Gastroesophageal sphincter (tissue), 4 donors: ENCODE results near the gene TARM1. TPM values are rescaled to one million over a fixed set of nuclear protein-coding genes. Genes with fewer than 3 reads are reported as not detected.

Experiments
- ATAC-seq: fragments of 150-250 bp; one replicate; pipeline ENCODE4 v1.9.1; 2016; ENCODE audit warnings: mild to moderate bottlenecking, moderate library complexity
- H3K27ac ChIP-seq, 4 donors: fragments of 200-600 bp; sonication (generic) in 3 of 4; 1 replicate in 3 of 4; 2 replicates in 1 of 4; pipeline ENCODE4 v1.5.1; 2016 to 2019
- H3K27me3 ChIP-seq: fragments of 200-600 bp; sonication (generic); one replicate; pipeline ENCODE4 v1.5.1; 2019
- H3K36me3 ChIP-seq, 2 donors: fragments of 200-600 bp; sonication (generic); one replicate each; pipeline ENCODE4 v1.5.1; 2019; ENCODE audit warnings: control low read depth in 1 of 2
- H3K4me1 ChIP-seq, 3 donors: fragments of 200-600 bp; sonication (generic); 1 replicate in 2 of 3; 2 replicates in 1 of 3; pipeline ENCODE4 v1.5.1; 2016 to 2019; ENCODE audit warnings: control low read depth in 2 of 3
- H3K4me3 ChIP-seq, 2 donors: fragments of 200-600 bp; sonication (generic); one replicate each; pipeline ENCODE4 v1.5.1; 2019; ENCODE audit warnings: mild to moderate bottlenecking in 1 of 2, moderate library complexity in 1 of 2
- H3K9me3 ChIP-seq, 3 donors: fragments of 200-600 bp; sonication (generic); one replicate each; pipeline ENCODE4 v1.5.1; 2017 to 2019; ENCODE audit warnings: control low read depth in 2 of 3
- EP300 ChIP-seq: sonication (generic); formaldehyde crosslinking; IDR thresholded peaks from one replicate; pipeline ENCODE4 v1.6.1; 2017; ENCODE audit warnings: antibody characterized with exemption, mild to moderate bottlenecking
- POLR2A ChIP-seq, 2 donors: fragments of 450-650 bp; IDR thresholded peaks; one replicate each; pipeline ENCODE4 v1.6.1; 2017; ENCODE audit warnings: antibody characterized with exemption in 2 of 2, mild to moderate bottlenecking in 2 of 2, moderate library complexity in 1 of 2
- POLR2AphosphoS5 ChIP-seq: sonication (generic); formaldehyde crosslinking; IDR thresholded peaks from one replicate; pipeline ENCODE4 v1.6.1; 2017; ENCODE audit warnings: antibody characterized with exemption
- WGBS, 2 donors: methylation state at CpG; one replicate each; pipeline ENCODE4 v1.1.5; 2018; ENCODE audit warnings: low coverage in 1 of 2; 5-methylcytosine and 5-hydroxymethylcytosine counted together
- total RNA-seq, 4 donors: library from RNA; depleted of rRNA; stranded (reverse); fragments of >200 nt; gene quantifications; one replicate each; pipeline ENCODE4 v1.1.0, GENCODE V29; 2016
- TF ChIP-seq, protein P1 (sequence below), 4 experiments: fragments of 200-600 bp in 2 of 4; fragments of 450-650 bp in 2 of 4; sonication (generic) in 1 of 4; IDR thresholded peaks; one replicate each; pipeline ENCODE4 v1.5.1; 2017 to 2019; ENCODE audit warnings: antibody characterized with exemption in 4 of 4, mild to moderate bottlenecking in 2 of 4, moderate library complexity in 2 of 4

Gene TARM1
- total RNA-seq, 4 donors from 2014 or later: not detected

DNA sequence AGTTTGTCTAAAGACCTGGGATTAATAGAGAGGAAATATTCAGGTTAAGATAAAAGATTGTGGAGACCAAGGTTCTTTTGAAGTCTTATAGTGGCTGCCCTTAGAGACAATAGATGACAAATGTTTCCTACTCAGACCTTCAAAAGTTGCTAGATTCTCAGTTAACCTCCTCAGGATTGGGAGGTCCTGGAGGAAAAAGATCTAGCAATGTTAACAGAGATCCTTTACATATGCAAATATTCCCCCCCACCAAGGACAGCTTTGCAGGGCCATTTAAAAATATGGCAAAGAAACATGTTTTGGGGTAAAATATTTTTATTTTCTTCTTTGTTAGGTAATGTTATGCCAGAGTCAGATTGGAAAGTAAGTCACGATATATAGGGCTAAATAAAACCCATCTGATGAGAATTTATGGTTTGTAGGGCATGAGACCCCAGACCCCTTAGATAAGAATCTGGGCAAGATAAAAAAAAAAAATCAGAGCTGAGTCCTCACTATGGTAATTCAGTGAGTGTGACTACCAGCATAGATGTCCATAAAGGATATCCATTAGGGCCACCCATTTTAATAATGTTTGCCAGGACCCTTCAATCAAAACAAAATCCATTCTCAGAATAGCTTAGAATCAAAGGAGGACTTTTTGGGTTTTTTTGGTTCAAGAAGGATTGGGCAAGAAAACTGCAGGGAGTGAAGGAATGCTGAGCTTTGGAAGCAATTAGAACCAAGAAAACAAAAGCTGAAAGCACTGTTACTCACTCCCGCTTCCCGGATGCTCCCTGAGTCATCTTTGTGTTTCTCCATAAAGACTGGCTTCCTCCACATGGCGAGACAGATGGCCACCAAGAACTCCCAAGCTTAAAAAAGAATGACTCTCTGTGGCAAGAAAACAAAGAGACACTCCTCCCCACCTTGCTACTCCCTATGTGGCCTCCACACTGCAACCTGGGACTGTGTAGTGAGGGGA lies 45.7 kb downstream of the TARM1 start:
- 21 to 40% methylated on average over 3 to 4 of the region's 4 CpGs for WGBS, 2 donors
- Histone ChIP-seq H3K27ac (no peak overlapping the region), H3K4me3 (no peak overlapping the region), H3K9me3 (no peaks in the 10 kb centered on the region), H3K36me3 (no peaks in the 10 kb centered on the region), H3K4me1 (no peaks in the 10 kb centered on the region), H3K27me3 (peaks cover 84% of the 10 kb centered on the region)
- no peak for ATAC-seq
- TF ChIP-seq, protein P1, sequence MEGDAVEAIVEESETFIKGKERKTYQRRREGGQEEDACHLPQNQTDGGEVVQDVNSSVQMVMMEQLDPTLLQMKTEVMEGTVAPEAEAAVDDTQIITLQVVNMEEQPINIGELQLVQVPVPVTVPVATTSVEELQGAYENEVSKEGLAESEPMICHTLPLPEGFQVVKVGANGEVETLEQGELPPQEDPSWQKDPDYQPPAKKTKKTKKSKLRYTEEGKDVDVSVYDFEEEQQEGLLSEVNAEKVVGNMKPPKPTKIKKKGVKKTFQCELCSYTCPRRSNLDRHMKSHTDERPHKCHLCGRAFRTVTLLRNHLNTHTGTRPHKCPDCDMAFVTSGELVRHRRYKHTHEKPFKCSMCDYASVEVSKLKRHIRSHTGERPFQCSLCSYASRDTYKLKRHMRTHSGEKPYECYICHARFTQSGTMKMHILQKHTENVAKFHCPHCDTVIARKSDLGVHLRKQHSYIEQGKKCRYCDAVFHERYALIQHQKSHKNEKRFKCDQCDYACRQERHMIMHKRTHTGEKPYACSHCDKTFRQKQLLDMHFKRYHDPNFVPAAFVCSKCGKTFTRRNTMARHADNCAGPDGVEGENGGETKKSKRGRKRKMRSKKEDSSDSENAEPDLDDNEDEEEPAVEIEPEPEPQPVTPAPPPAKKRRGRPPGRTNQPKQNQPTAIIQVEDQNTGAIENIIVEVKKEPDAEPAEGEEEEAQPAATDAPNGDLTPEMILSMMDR (IDR thresholded peaks at IDR 0.05): no peak
- no peak for TF ChIP-seq POLR2AphosphoS5
- no peak for TF ChIP-seq POLR2A (IDR thresholded peaks at IDR 0.05)
- no peak for TF ChIP-seq EP300

- TF ChIP-seq EP300: no peak
- no peak for TF ChIP-seq POLR2A (IDR thresholded peaks at IDR 0.05)
- TF ChIP-seq POLR2AphosphoS5: no peak
- TF ChIP-seq, protein P1 (IDR thresholded peaks at IDR 0.05): no peak
- Histone ChIP-seq H3K4me3 (no peak overlapping the region), H3K36me3 (no peaks in the 10 kb centered on the region), H3K4me1 (no peaks in the 10 kb centered on the region), H3K27me3 (peaks cover 93% of the 10 kb centered on the region), H3K27ac (no peak overlapping the region), H3K9me3 (no peaks in the 10 kb centered on the region)
- no peak for ATAC-seq
- 28 to 34% methylated on average over 10 to 13 of the region's 13 CpGs for WGBS, 2 donors
These were observed 50.1 kb downstream of the TARM1 start for GRCh38 chr19:54030895-54031586.

GRCh38 chr19:54029930-54030490 lies 51.2 kb downstream of the TARM1 start:
- WGBS, 2 donors: 0 to 38% methylated on average over 3 to 9 of the region's 9 CpGs
- H3K4me1 ChIP-seq: no peaks in the 10 kb centered on the region
- no peak for ATAC-seq
- H3K9me3 ChIP-seq: no peaks in the 10 kb centered on the region
- peaks cover 97% of the 10 kb centered on the region for H3K27me3 ChIP-seq
- TF ChIP-seq, protein P1 (IDR thresholded peaks at IDR 0.05): peak; percentile 21 to 60 (median 26)
- no peak for TF ChIP-seq POLR2A (IDR thresholded peaks at IDR 0.05)
- no peak overlapping the region for H3K4me3 ChIP-seq
- H3K27ac ChIP-seq: no peak overlapping the region
- no peaks in the 10 kb centered on the region for H3K36me3 ChIP-seq

DNA sequence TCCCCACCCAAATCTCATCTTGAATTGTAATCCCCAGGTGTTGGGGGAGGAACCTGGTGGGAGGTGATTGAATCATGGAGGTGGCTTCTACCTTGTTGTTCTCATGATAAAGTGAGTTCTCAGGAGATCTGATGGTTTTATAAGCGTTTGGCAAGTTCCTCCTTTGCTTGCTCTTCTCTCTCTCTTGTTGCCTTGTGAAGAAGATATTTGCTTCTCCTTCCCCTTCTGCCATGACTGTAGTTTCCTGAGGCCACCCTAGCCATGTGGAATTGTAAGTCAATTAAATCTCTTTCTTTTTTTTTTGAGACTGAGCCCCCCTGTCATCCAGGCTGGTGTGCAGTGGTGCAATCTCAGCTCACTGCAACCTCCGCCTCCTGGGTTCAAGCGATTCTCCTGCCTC lies 51.9 kb downstream of the TARM1 start:
- H3K27ac ChIP-seq: no peak overlapping the region
- H3K36me3 ChIP-seq: no peaks in the 10 kb centered on the region
- no peaks in the 10 kb centered on the region for H3K9me3 ChIP-seq
- no peak for ATAC-seq
- no peak overlapping the region for H3K4me3 ChIP-seq
- H3K4me1 ChIP-seq: no peaks in the 10 kb centered on the region
- 82 to 84% methylated on average over 3 of the region's 3 CpGs for WGBS, 2 donors
- TF ChIP-seq POLR2AphosphoS5: no peak
- TF ChIP-seq, protein P1 (IDR thresholded peaks at IDR 0.05): no peak
- no peak for TF ChIP-seq EP300
- no peak for TF ChIP-seq POLR2A (IDR thresholded peaks at IDR 0.05)
- peaks cover 97% of the 10 kb centered on the region for H3K27me3 ChIP-seq
